ENCODE results near the gene CNNM3. TPM values are rescaled to one million over a fixed set of nuclear protein-coding genes. Genes with fewer than 3 reads are reported as not detected.

The CNNM3 gene
- total and polyA plus RNA-seq, 12 donors, result 6.7 to 42.4 (median 15.8) TPM

GRCh38 chr2:96870626-96871255 lies 54.7 kb downstream of the CNNM3 start:
- H3K4me1 ChIP-seq (replicated peaks in 1 of 2), result peaks cover 11 to 50% of the 10 kb centered on the region in 2 donors
- WGBS, 4 donors, result 16 to 25% (median 23%) methylated on average over 4 to 13 of the region's 13 CpGs
- H3K9me3 ChIP-seq (replicated peaks in 1 of 3), result no peaks in the 10 kb centered on the region
- peak overlapping the region in 2 of 4 donors; percentile 83 for H3K4me3 ChIP-seq
- DNase-seq, result peak in 5 of 7 donors; percentile 53 to 71 (median 56)
- peak overlapping the region; percentile 41 to 95 (median 90) for H3K27ac ChIP-seq
- TF ChIP-seq POLR2A (IDR thresholded peaks at IDR 0.05) (peak in 1 of 2 donors; percentile 19), CTCF (IDR thresholded peaks at IDR 0.05) (no peak)
- no peaks in the 10 kb centered on the region for H3K27me3 ChIP-seq
- peaks cover 0 to 17% of the 10 kb centered on the region in 2 donors for H3K36me3 ChIP-seq (replicated peaks in 1 of 2)
- intact Hi-C loops (cut with DNase I), result loop anchor here in 1 of 2 donors (5.0 kb wide), 1 partner anchor 82 kb away; no protein-coding TSS in a partner anchor

DNA sequence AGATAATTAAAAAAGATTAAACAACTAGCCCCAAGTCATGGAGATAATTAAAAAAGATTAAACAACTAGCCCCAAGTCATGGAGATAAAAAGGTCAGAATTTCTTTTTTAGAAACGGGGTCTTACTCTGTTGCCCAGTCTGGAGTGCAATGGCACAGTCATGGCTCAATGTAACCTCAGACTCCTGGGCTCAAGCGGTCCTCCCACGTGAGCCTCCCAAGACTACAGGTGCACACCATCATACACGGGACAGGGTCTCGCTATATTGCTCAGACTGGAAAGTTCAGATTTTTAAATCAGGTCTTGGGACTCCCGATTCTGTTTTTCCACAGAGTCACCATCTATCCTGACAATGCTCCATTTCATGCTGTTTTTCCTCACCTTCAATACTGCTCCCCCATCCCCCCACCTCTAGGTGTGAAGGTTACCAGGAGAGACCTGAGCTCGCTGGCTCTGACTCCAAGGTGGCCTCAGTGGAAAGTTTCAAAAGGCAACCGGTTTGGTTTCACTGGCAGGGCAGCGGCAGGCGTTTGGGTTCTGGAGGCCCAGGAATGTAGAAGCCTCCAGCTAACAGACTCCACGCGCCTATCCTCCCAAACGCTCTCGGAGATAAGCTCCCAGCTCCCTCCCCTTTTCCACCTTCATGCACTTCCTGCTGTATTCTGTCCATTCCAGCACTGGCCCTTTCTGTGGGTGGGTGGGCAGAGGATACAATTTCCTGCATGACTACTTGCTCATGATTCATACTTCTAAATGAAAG lies 56.7 kb downstream of the CNNM3 start:
- no peaks in the 10 kb centered on the region for H3K9me3 ChIP-seq (replicated peaks in 1 of 3)
- peak overlapping the region in 3 of 5 donors; percentile 12 to 47 (median 18) for H3K27ac ChIP-seq
- WGBS, 4 donors, result 65 to 80% (median 77%) methylated on average over 14 of the region's 14 CpGs
- no peaks in the 10 kb centered on the region for H3K36me3 ChIP-seq (replicated peaks in 1 of 2)
- intact Hi-C loops (cut with DNase I), result loop anchor here in 1 of 2 donors (5.0 kb wide), 1 partner anchor 80 kb away; no protein-coding TSS in a partner anchor
- DNase-seq, result peak in 1 of 7 donors; percentile 34
- TF ChIP-seq POLR2A (IDR thresholded peaks at IDR 0.05), result no peak
- no peak for TF ChIP-seq CTCF (IDR thresholded peaks at IDR 0.05)
- H3K4me3 ChIP-seq, result no peak overlapping the region
- H3K27me3 ChIP-seq, result no peaks in the 10 kb centered on the region
- H3K4me1 ChIP-seq (replicated peaks in 1 of 2), result peaks cover 6 to 32% of the 10 kb centered on the region in 2 donors

DNA sequence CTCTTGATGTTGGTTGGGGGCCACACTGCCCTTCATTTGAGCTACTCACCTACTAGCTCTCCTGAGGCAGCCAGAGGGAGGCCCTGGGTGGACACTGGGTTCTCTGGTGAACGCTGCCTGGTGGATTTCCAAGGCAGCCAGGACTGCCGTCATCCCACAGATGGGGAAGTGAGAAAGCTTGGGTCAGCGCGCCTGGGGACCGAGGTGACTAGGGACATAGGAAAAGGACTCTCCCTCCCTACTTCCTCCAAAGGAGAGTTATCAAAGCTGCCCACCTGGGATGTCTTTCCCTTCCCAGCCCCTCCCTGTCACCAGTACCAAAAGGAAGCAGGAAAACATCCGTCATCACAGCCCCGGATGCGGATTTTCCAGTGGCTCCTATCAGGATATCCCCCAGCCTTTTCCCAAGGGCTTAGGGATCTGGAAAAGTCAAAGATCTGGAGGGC lies 57.6 kb downstream of the CNNM3 start:
- H3K36me3 ChIP-seq (replicated peaks in 1 of 2), result no peaks in the 10 kb centered on the region
- H3K4me3 ChIP-seq, result no peak overlapping the region
- 35 to 61% (median 52%) methylated on average over 7 to 8 of the region's 8 CpGs for WGBS, 4 donors
- H3K9me3 ChIP-seq (replicated peaks in 1 of 3), result no peaks in the 10 kb centered on the region
- peak overlapping the region in 3 of 5 donors; percentile 12 to 82 (median 47) for H3K27ac ChIP-seq
- intact Hi-C loops (cut with DNase I), result loop anchor here in 1 of 2 donors (5.0 kb wide), 1 partner anchor 79 kb away; no protein-coding TSS in a partner anchor
- TF ChIP-seq CTCF (IDR thresholded peaks at IDR 0.05) (no peak), POLR2A (IDR thresholded peaks at IDR 0.05) (no peak)
- H3K27me3 ChIP-seq, result no peaks in the 10 kb centered on the region
- peak; percentile 46 to 84 (median 64) for DNase-seq
- peaks cover 0 to 27% of the 10 kb centered on the region in 2 donors for H3K4me1 ChIP-seq (replicated peaks in 1 of 2)

DNA sequence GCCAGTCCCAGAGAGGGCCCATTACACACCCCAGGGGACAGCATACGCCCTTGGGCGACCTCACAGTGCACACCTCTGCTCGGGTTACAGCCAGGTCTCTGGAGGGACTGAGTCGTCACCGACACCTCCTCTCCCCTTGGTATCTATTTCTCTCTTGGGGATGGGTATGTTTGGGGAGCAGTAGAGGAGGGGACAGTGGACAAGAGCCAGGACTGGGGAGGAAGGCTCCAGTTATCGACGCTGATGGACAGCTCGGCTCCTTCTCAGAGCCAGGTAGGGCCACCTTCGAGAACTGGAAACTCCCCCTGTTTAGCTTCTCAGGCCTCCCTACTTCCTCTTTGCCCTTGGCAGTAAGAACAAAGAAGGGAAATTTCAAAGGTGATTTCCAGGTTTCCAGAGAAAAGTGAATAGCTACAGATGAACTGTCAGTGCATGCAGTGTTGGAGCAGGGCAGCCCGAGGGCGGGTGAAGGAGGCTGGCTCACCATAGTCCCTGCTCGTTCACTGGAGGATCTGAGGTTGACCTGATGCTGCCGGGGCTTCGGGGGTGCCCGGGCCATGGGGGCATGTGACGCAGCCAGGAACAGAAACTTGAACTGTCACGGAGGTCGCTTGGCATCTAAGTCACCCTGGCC lies 58.2 kb downstream of the CNNM3 start:
- no peaks in the 10 kb centered on the region for H3K27me3 ChIP-seq
- 51 to 64% (median 57%) methylated on average over 6 to 18 of the region's 18 CpGs for WGBS, 4 donors
- peaks cover 0 to 27% of the 10 kb centered on the region in 2 donors for H3K4me1 ChIP-seq (replicated peaks in 1 of 2)
- peak overlapping the region in 2 of 5 donors; percentile 47 to 82 for H3K27ac ChIP-seq
- TF ChIP-seq CTCF (IDR thresholded peaks at IDR 0.05) (no peak), POLR2A (IDR thresholded peaks at IDR 0.05) (no peak)
- no peaks in the 10 kb centered on the region for H3K9me3 ChIP-seq (replicated peaks in 1 of 3)
- H3K4me3 ChIP-seq, result no peak overlapping the region
- no peaks in the 10 kb centered on the region for H3K36me3 ChIP-seq (replicated peaks in 1 of 2)
- intact Hi-C loops (cut with DNase I), result loop anchor here in 1 of 2 donors (5.0 kb wide), 1 partner anchor 78 kb away; no protein-coding TSS in a partner anchor
- no peak for DNase-seq

Data from adrenal gland (tissue), 12 donors.